DND-41 (cell line): ENCODE data around the gene RUNX3.

Source experiments
- CTCF ChIP-seq: IDR thresholded peaks from 2 replicates; pipeline ENCODE4 v1.5.1; 2012; ENCODE audit warnings: borderline replicate concordance, low read length, moderate library complexity, mild to moderate bottlenecking; ENCODE audit not compliant: poor library complexity, severe bottlenecking; ENCODE audit errors: extremely low read depth
- EZH2 ChIP-seq: IDR thresholded peaks from 3 replicates; pipeline ENCODE4 v1.6.1; 2012; ENCODE audit warnings: borderline replicate concordance, low read depth, mild to moderate bottlenecking, moderate library complexity, low read length, inconsistent platforms; ENCODE audit not compliant: severe bottlenecking

- TF ChIP-seq CTCF (no peak), EZH2 (no peak)
These were observed 5.8 kb upstream of the RUNX3 start for GRCh38 chr1:24935615-24936484.
